GM12878 (cell line): ENCODE results near the gene TBC1D19.

Source experiments
- FOS ChIP-seq: IDR thresholded peaks from 3 replicates; pipeline ENCODE4 v1.6.1; 2011; ENCODE audit warnings: borderline replicate concordance; ENCODE audit not compliant: insufficient read length; ENCODE audit errors: extremely low read depth
- GATAD2B ChIP-seq: fragments of 450-650 bp; conservative IDR thresholded peaks from 2 replicates; pipeline ENCODE4 v1.6.1; 2017; ENCODE audit warnings: low read depth, mild to moderate bottlenecking, moderate library complexity
- HDGF ChIP-seq: fragments of 450-650 bp; IDR thresholded peaks from 2 replicates; pipeline ENCODE4 v1.6.1; 2016; ENCODE audit warnings: antibody characterized with exemption
- USF2 ChIP-seq: IDR thresholded peaks from 2 replicates; pipeline ENCODE4 v1.6.1; 2011; ENCODE audit warnings: low read depth, low read length, improper control_type of control experiment, borderline replicate concordance

GRCh38 chr4:26622913-26623312 is 39.0 kb downstream of the TBC1D19 start:
- TF ChIP-seq USF2 (no peak), HDGF (no peak), FOS (no peak), GATAD2B (no peak)
